ENCODE results near the gene SEMA4G.

SEMA4G gene

DNA sequence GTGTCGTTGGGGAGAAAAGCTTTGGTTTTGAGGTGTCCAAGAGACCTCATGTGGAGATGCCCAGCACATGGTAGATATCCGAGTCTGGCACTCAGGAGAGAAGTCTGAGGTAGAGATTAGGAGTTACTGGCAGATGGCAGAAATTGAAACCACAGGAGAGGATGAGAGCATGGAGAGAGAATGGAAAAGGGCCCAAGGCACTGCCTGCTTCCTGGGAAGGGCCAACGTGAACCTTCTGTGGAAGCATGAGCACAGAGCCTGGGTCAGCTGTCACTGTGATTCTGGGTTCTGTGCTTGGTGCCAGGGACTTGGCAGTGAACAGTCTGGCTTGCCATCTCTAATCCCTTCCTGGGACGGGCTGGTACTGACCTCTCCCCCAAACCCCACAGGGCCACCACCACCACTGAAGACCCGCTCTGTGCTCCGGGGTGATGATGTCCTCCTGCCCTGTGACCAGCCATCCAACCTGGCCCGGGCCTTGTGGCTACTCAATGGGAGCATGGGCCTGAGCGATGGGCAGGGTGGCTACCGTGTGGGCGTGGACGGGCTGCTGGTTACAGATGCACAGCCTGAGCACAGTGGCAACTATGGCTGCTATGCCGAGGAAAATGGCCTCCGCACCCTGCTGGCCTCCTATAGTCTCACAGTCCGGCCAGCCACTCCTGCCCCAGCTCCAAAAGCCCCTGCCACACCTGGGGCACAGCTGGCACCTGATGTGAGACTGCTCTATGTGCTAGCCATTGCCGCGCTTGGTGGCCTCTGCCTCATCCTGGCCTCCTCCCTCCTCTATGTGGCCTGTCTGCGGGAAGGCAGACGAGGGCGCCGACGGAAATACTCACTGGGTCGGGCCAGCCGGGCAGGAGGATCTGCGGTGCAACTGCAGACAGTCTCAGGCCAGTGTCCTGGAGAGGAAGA is 13.9 kb downstream of the SEMA4G start:
- ChIA-PET CTCF (interaction anchor here (0.7 to 6.4 kb wide), 2 partner anchors 9 to 15 kb away, joined by 3 to 49 read pairs; partner anchors contain the start of gene LZTS2), POLR2A (no interaction called here)
- Histone ChIP-seq H3K4me3 (ENCODE audit: low read depth, low read length) (no peak overlapping the region), H3K4me1 (ENCODE audit: control insufficient read depth, insufficient read depth, low read length) (peaks cover 6% of the 10 kb centered on the region), H3K9me3 (ENCODE audit: control insufficient read depth, insufficient read depth, low read depth, low read length) (no peaks in the 10 kb centered on the region), H3K27ac (ENCODE audit: extremely low read depth, low read depth, low read length) (no peak overlapping the region), H3K36me3 (ENCODE audit: control insufficient read depth in 2 of 2, insufficient read depth in 1 of 2, low read length in 2 of 2) (peaks cover 4 to 73% of the 10 kb centered on the region in 2 experiments)
- TF ChIP-seq, protein P1, sequence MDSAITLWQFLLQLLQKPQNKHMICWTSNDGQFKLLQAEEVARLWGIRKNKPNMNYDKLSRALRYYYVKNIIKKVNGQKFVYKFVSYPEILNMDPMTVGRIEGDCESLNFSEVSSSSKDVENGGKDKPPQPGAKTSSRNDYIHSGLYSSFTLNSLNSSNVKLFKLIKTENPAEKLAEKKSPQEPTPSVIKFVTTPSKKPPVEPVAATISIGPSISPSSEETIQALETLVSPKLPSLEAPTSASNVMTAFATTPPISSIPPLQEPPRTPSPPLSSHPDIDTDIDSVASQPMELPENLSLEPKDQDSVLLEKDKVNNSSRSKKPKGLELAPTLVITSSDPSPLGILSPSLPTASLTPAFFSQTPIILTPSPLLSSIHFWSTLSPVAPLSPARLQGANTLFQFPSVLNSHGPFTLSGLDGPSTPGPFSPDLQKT (IDR thresholded peaks at IDR 0.05; ENCODE audit: borderline replicate concordance, low read depth, low read length), result no peak
- no peak for TF ChIP-seq ZNF155 (tag by site-specific recombination; IDR thresholded peaks at IDR 0.05)
- TF ChIP-seq, protein P2, sequence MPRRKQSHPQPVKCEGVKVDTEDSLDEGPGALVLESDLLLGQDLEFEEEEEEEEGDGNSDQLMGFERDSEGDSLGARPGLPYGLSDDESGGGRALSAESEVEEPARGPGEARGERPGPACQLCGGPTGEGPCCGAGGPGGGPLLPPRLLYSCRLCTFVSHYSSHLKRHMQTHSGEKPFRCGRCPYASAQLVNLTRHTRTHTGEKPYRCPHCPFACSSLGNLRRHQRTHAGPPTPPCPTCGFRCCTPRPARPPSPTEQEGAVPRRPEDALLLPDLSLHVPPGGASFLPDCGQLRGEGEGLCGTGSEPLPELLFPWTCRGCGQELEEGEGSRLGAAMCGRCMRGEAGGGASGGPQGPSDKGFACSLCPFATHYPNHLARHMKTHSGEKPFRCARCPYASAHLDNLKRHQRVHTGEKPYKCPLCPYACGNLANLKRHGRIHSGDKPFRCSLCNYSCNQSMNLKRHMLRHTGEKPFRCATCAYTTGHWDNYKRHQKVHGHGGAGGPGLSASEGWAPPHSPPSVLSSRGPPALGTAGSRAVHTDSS (tag by site-specific recombination; IDR thresholded peaks at IDR 0.05), result no peak

DNA sequence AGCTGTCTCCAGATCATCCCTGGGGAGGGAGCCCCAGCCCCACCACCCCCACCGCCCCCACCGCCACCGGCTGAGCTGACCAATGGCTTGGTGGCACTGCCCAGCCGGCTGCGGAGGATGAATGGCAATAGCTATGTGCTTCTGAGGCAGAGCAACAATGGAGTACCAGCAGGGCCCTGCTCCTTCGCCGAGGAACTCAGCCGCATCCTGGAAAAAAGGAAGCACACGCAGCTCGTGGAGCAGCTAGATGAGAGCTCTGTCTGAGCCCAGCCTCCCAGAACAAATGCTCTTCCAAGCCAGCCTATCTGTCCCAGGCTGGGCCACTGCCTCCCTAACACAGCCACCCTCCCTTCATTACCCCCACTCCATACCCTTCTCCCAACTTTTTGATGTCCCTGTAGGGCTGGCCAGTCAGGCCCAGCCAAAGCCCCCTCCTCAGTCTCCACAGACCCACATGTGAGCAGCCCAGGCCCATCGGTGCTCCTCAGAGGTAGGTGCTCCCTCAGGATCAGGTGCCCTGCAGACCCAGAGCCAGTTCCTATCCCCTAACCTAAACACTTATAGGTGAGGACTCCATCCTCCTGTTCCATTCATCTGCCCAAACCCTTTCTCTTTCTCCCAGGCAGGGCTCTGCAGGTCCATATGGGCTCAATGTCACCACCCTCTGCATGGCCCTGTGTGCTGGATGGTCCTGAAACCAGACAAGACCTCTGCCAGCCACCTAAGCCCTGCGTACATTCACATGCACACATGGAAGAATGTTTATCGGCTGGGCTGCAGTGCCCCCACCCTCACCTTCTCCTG is 14.8 kb downstream of the SEMA4G start:
- ChIA-PET CTCF (interaction anchor here (0.7 to 6.4 kb wide), 2 partner anchors 10 to 14 kb away, joined by 3 to 49 read pairs; partner anchors contain the start of gene LZTS2), POLR2A (interaction anchor here (1.4 kb wide), 1 partner anchor 15 kb away, joined by 3 read pairs; the partner anchor contains the start of gene SEMA4G)
- TF ChIP-seq ZXDB (tag by site-specific recombination; IDR thresholded peaks at IDR 0.05), result no peak
- peak; percentile 74 for TF ChIP-seq ZBTB17 (tag by site-specific recombination; IDR thresholded peaks at IDR 0.05)
- H3K4me1 ChIP-seq (ENCODE audit: control insufficient read depth, insufficient read depth, low read length), result peaks cover 6% of the 10 kb centered on the region
- H3K27ac ChIP-seq (ENCODE audit: extremely low read depth, low read depth, low read length), result no peak overlapping the region
- H3K4me3 ChIP-seq (ENCODE audit: low read depth, low read length), result no peak overlapping the region
- H3K9me3 ChIP-seq (ENCODE audit: control insufficient read depth, insufficient read depth, low read depth, low read length), result no peaks in the 10 kb centered on the region
- peaks cover 4 to 70% of the 10 kb centered on the region in 2 experiments for H3K36me3 ChIP-seq (ENCODE audit: control insufficient read depth in 2 of 2, insufficient read depth in 1 of 2, low read length in 2 of 2)

DNA sequence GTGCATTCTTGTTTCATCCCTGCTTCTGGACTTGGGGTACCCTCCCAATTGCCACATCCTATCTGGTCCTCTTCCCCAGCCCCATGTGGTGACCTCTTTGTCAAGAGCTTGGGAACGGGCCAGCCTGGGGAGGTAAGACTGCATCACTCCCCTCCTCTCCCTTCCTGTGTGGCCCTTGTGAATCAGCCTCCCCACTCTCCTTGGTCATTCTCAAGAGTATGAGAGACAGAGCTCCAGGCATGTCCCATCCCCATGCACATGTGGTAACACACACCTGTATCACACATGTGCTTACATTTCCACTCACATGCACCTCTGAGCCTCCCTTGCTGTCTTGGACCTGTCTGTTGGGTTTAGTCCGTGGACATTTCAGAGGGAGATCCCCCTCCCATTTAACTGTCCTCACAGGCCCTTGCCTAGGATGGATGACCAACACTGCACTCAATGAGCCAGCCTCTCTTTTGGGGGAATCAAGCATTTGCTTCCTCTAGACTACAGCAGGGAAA is 15.4 kb downstream of the SEMA4G start:
- H3K36me3 ChIP-seq (ENCODE audit: control insufficient read depth in 2 of 2, insufficient read depth in 1 of 2, low read length in 2 of 2), result peaks cover 6 to 72% of the 10 kb centered on the region in 2 experiments
- no peak overlapping the region for H3K4me3 ChIP-seq (ENCODE audit: low read depth, low read length)
- ChIA-PET POLR2A (interaction anchor here (0.6 to 1.4 kb wide), 3 partner anchors 11 to 840 kb away, joined by 3 to 6 read pairs (median 3); partner anchors contain the start of gene SEMA4G), CTCF (interaction anchor here (6.4 to 16.6 kb wide), 2 partner anchors 13 to 32 kb away, joined by 49 to 274 read pairs; partner anchors contain the start of gene LZTS2)
- peak; percentile 80 for TF ChIP-seq GLIS1 (tag by site-specific recombination; IDR thresholded peaks at IDR 0.05)
- TF ChIP-seq GFI1B (tag by site-specific recombination; IDR thresholded peaks at IDR 0.05), result no peak
- no peak for TF ChIP-seq GLI2 (tag by site-specific recombination; IDR thresholded peaks at IDR 0.05; ENCODE audit: borderline replicate concordance, low read depth)
- peaks cover 6% of the 10 kb centered on the region for H3K4me1 ChIP-seq (ENCODE audit: control insufficient read depth, insufficient read depth, low read length)
- no peaks in the 10 kb centered on the region for H3K9me3 ChIP-seq (ENCODE audit: control insufficient read depth, insufficient read depth, low read depth, low read length)
- H3K27ac ChIP-seq (ENCODE audit: extremely low read depth, low read depth, low read length), result no peak overlapping the region

DNA sequence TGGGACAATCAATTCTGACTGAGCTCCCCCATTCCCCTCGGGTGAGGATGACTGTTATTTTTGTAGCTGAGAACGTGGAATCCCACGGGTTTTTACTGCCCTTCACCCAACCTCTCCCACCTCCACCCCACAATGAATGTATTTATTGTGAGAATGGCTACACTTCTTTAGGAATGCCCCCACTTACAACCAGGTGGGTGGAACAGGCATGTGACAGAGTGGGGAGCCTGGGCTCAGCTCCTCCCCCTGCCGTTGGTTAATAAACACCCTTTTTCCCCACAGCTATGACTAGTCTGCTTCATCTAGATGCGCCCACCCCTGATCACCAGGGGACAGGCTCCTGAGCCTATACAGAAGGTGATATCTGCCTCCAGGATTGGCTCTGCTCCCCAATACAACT is 16.0 kb downstream of the SEMA4G start:
- POLR2A ChIA-PET, result interaction anchor here (0.6 to 1.4 kb wide), 4 partner anchors 10 to 840 kb away, joined by 3 to 6 read pairs (median 4); partner anchors contain the start of gene SEMA4G
- Histone ChIP-seq H3K4me3 (ENCODE audit: low read depth, low read length) (no peak overlapping the region), H3K4me1 (ENCODE audit: control insufficient read depth, insufficient read depth, low read length) (peaks cover 6% of the 10 kb centered on the region), H3K36me3 (ENCODE audit: control insufficient read depth in 2 of 2, insufficient read depth in 1 of 2, low read length in 2 of 2) (peaks cover 12 to 72% of the 10 kb centered on the region in 2 experiments), H3K9me3 (ENCODE audit: control insufficient read depth, insufficient read depth, low read depth, low read length) (no peaks in the 10 kb centered on the region), H3K27ac (ENCODE audit: extremely low read depth, low read depth, low read length) (no peak overlapping the region)
- TF ChIP-seq ZFHX2 (tag by site-specific recombination; conservative IDR thresholded peaks at IDR 0.05) (peak; percentile 90), EGR2 (tag by site-specific recombination; IDR thresholded peaks at IDR 0.05; ENCODE audit: low read depth) (peak; percentile 96), SALL2 (tag by site-specific recombination; IDR thresholded peaks at IDR 0.05; ENCODE audit: borderline replicate concordance) (no peak)
- CTCF ChIA-PET, result interaction anchor here (6.4 to 16.6 kb wide), 2 partner anchors 13 to 31 kb away, joined by 49 to 274 read pairs; partner anchors contain the start of gene LZTS2

All from HEK293 (cell line).